Left colon (tissue), 2 donors: ENCODE data around the gene RPUSD1. TPM values are rescaled to one million over a fixed set of nuclear protein-coding genes. Genes with fewer than 3 reads are reported as not detected.

ENCODE experiments used
- ATAC-seq: fragments of 200-7000 bp; cut with Tn5 transposase; one replicate; pipeline ENCODE4 v1.9.1; 2020; ENCODE audit warnings: mild to moderate bottlenecking, moderate library complexity
- DNase-seq, 2 donors: peaks; one replicate each; pipeline ENCODE4 v3.0.0-alpha.2; 2020
- intact Hi-C, 2 donors: fragments of 100-400 bp; cut with DNase I in 1 of 2; cut with micrococcal nuclease in 1 of 2; formaldehyde crosslinking; loops; one replicate each; pipeline versions ENCODE4 v1.11.2 to v1.14.0; 2022; cut with DNase I, micrococcal nuclease
- total RNA-seq, 2 donors: library from RNA; stranded (reverse); fragmentation: NEBNext Ultra II Directional; extraction: Animal tissue kit (Norgen Biotek cat#: 25700); gene quantifications; one replicate each; pipeline ENCODE4 v1.2.1, GENCODE V29; 2021
- donor health status: DM: no; HTN: no; CAD: no.
- donor health status: DM: yes; HTN: yes; CAD: no.

Gene RPUSD1
- total RNA-seq, 2 donors from 2014 or later, result 21.3 to 24.1 TPM

DNA sequence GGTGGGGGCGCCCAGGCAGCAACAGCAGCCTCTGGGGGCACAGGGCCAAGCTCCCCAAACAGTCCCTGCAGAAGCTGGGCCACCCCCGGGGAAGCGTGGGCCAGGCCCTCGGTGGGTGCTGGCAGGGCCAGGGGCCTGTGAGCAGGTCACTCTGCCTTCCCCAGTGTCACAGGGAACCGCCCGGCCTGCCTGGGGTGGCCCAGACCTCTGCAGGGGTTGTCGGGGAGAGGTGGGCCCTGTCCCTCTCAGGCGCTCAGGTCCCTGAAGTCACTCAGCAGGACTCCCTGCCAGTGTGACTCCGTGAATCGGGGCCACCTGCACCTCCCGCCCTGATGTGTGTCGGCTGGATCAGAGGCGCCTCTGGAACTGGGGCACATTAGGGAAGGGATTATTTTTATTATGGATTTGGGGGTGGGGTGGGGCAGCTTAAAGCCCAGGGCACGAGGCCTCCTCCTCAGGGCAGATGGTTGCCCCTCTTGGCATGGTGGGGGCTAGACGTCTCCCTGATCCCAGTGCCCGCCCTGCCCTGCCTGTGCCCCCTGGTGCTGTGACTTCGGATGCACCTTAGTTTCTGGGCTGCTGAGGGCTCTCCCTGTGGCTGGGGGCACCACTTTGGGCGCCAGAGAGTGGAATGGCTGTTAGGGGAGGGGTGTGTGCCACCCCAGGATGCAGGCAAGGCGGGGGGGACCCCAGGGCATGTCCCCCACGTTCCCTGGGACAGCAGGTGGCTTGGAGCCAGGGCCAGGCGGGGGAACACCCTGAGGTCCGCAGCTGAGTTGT is 13.6 kb upstream of the RPUSD1 start:
- intact Hi-C loops, result no loop called here
- ATAC-seq, result no peak
- no peak for DNase-seq

DNA sequence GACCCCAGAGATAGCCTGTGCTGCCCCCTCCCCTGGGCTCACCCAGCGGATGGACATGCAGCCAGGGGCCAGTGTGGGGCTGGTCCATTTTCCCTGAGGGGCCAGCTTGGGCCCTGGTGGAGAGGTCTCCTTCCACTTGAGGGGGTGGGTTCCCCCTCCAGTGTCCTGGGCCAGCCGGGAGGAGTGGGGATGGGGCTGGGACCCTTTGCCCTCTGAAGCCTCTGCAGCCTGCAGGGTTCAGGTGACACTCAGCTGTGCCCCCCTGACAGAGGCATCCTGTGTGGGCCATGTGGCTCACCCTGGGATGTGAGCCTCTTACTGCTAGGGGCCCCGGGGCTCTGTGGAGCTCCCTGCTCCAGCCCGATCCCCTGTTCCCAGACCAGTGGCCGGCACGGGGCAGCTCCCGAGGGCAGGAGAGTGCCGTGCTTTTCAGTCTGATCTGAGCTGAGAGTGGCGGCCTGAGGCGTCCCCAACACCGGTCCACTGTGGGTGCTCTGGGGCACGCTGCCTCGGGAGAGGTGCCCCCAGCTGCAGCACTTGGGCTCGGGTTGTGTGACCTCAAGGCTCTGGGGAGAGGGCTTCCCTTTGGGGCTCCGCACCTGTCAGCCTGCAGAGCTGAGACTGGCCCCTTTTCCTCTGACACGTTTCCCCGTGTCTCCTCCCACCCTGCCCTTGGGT is 12.8 kb upstream of the RPUSD1 start:
- ATAC-seq, result no peak

DNA sequence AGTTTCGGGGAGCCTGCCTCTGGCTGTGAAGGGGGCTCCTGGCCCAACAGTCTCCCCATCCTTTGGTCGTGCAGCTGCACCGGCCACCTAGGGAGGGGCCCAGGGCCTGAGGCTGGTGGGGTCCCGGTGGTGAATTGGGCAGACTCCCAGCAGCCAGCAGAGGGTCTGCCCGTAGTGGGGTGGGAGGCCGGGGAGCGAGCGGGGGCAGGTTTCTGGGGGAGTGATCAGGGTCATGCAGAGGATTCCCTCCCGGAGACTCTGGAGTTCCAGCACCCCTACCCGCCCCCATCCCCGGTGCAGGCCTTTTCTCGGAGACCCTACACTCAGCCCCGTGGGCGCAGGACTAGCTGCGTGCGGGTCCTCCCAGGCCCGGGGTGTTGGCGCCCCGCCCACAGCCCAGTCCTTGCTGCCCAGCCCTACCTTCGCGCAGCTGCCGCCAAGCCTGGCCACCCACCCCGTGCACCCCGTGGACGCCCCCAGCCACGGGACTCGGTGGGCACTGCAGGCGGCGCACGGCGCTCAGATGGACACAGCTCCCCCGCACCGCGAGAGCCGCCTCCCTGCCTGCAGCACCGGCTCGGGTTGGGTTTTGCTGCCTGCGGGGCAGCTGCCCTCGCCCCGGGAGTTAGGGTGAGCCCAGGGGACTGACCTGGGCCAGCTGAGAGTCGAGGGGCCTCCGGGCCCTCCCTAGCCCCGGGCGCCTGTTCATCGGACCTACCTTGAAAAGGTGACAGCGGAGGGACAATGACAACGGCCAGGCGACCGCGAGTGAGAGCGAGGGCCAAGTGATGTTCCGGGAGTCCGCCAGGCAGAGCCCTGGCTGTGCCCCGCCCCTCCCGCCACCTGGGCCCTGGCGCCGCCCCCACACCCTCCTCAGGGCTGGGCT is 12.0 kb upstream of the RPUSD1 start, which contains the start of gene GNG13:
Gene GNG13 (minus strand): TSS at position 787 of the 886 bp plus-strand sequence. CDS start 1,657 bp downstream, outside the sequence.
- intact Hi-C loops, result no loop called here
- peak; percentile 15 for ATAC-seq
- DNase-seq, result no peak

More for the DNA sequence above, 12.8 kb upstream of the RPUSD1 start:
- no peak for DNase-seq
- intact Hi-C loops, result no loop called here

DNA sequence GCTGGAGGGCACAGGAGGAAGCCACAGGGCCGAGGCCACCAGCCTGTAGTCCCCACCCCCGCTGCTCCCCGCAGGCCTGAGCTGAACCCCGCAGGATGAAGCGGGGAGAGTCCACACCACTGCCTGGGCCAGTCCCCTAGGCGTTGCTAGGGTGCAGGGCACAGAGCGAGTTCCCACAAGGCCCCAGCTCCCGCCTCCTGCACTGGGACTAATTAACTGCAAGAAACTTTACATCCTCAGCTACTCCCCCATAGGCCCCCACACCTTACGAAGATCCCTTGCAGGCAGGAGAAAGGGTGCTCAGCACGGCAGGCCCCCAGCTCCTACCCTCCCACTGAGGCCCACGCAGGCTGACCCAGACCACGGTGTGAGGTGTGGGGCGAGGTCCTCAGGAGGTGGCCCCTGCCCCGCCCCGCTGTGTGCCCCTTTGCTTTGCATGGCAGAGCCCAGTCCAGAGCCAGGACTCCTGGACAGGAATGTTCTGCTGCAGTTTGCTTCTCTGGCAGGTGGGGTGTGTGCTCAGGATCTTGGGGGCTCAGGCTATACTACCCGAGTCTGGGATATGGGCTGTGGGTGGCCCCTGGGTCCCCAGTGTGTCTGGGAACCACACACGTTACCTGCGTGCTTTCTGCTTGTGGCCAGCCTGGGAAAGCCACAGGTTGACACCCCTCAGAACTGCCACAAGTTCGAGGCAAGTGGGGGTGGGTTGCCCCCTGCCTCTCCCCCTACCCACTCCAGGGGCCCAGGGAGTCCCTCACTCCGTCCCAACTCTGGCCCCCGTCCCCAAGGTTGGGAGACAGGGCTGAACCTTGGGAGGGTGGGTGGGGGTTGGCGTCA is 11.1 kb upstream of the RPUSD1 start:
- DNase-seq (no peak), ATAC-seq (no peak)
- intact Hi-C loops, result no loop called here

DNA sequence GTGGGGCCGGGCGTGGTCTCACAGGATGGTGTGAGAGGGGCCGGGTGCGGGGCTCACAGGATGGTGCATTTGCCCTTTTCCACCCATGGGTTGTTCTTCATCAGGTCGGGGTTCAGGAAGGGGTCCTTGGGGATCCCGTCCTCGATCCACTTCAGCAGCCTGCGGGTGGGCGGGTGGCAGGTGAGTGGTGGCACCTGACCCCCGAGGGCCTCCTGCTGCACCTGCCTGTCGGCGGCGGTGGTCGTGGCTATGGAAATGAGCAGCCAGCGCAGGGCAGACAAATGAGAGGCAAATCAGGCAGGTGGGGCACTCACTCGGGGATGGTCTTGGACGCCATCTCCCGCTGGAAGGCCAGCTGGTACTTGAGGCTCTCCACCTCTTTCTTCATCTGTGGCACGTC is 10.5 kb upstream of the RPUSD1 start:
- ATAC-seq, result no peak
- intact Hi-C loops, result no loop called here
- no peak for DNase-seq

DNA sequence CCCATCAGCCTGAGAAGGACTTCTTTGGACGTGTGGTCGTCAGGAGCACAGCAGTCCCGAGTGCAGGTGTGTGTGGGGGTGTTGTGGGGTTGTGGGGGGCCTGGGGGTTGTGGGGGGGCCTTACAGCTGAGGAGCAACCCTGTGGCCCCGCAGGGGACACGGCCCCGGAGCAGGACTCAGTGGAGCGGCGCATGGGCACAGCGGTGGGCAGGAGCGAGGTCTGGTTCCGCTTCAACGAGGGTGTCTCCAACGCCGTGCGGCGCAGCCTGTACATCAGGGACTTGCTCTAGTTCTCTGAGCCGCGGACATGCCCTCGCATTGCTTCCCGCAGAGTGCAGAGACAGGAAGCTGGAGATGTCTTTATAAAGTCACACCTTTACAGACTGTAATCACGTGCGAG is 9.5 kb upstream of the RPUSD1 start:
- intact Hi-C loops, result no loop called here
- ATAC-seq, result no peak
- no peak for DNase-seq

DNA sequence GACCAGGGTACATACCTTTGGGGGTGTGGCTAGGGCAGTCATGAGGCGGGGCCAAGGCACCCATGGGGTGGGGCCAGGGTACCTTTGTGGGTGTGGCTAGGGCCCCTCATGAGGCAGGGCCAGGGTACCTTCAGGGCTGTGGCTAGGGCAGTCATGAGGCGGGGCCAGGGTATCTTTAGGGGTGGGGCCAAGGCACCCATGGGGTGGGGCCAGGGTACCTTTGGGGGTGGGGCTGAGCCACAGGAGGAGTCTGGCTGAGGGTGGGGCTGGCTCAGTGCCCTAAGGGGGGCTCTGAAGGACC is 8.9 kb upstream of the RPUSD1 start:
- intact Hi-C loops, result no loop called here
- DNase-seq (no peak), ATAC-seq (peak; percentile 49)

DNA sequence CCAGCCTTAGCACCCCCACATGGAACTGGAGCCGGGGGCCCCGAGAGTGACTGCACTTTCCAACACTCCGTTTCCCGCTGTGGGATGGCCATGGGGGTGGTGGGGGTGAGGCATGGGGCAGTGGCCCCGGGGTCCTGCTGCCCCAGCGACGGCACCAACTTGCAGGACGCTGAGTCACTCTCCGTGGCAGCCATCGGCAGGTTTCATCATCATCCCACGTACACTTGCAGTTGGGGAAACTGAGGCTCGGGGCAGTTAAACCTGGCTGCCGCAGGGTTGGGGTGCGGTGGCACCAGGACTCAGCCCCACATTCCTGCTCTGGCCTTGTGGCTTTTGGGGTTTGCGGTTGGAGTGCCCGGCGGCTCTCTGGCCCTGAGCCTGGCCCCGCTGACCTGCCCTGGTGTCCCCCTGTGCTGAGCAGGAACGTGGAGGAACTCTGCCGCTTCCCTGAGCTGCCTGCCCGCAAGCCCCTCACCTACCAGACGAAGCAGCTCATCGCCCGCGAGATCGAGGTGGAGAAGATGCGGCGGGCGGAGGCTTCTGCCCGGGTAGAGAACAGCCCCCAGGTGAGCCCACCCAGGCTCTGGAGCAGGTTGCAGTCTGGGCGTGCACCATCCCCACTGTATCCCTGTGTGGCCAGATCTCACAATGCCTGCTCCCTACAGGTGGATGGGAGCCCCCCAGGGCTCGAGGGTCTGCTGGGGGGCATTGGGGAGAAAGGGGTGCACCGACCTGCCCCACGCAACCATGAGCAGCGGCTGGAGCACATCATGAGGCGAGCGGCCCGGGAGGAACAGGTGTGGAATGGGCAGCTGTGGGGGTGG is 8.3 kb upstream of the RPUSD1 start:
- DNase-seq, result no peak
- intact Hi-C loops, result no loop called here
- ATAC-seq, result no peak

DNA sequence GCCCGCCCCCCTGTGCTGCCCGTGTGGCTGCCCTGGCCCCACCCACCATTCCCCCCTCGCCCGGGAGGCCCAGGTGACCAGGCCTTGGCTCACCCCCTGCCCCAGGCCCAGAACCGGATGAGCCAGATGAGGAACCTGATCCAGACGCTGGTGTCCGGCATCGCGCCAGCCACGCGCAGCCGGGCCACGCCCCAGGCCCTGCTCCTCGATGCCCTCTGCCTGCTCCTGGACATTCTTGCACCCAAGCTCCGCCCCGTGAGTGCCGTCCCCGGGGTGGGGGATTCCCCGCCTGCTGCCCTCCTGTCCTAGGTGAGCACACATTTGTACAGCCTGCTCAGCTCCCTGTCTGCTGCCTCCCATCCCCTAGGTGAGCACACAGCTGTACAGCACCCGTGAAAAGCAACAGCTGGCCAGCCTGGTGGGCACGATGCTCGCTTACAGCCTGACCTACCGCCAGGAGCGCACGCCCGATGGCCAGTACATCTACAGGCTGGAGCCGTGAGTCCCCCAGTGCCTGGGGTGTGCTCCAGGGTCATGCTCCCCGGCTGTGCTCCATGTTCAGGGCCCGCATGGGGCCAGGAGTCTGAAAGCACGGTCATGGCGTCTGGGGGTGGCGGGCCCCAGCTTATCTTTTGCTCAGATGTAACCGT is 7.5 kb upstream of the RPUSD1 start:
- peak; percentile 74 for ATAC-seq
- DNase-seq, result peak in 1 of 2 donors; percentile 52
- intact Hi-C loops, result no loop called here

DNA sequence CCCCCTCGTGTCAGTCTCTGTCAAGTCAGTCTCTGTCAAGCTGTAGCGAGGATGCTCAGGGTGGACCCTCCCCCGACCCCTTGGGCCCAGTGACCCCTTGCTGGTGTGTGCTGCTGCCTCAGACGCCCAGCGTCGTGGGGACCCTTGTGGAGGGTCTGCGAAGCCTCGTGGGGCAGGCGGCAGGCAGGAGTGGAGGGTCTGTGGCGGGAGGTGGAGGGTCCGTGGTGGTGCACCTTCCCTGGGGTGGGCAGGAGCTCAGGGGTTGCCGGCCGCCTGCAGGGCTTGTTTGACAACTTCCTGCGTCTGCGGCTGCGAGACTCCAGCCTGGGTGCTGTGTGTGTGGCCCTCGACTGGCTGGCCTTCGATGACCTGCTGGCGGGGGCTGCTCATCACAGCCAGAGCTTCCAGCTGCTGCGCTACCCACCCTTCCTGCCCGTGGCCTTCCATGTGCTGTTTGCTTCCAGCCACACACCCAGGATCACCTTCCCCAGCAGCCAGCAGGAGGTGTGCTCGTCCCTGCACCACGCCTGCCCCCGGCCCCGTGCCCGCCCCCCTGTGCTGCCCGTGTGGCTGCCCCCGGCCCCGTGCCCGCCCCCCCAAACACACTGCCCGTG is 6.8 kb upstream of the RPUSD1 start:
- DNase-seq (no peak), ATAC-seq (no peak)
- intact Hi-C loops, result no loop called here

DNA sequence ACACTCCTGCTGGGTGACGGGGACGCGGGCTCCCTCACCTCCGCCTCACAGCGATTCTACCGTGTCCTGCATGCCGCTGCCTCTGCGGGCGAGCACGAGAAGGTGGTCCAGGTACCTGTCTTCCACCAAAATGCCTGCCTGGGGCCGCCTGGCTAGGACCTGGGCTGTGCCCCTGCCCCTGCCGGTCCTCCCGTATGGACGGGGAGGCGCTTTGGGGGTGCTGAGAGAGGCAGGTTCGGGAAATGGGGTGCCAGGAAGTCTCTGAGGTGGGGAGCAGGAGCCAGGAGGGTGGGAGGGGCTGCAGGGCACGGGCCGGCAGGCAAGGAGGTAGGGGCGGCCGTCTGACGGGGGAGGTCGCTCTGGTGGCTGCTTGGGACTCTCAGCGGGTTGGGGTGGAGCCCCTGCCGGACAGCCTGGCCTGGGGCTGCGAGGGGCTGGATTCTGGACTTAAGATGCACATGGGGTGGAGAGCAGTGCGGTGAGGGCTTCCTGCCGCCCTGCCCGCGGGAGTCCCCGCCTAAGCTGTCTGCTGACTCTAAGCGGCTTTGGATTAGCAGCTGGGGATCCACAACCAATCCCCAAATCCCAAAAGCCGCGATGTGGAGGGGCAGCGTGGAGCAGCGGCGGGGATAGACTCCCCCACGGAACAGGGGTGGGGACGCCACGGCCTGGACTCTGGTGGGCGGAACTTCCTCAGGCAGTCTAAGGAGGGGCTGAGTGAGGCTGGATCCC is 6.1 kb upstream of the RPUSD1 start:
- DNase-seq (no peak), ATAC-seq (no peak)
- intact Hi-C loops, result no loop called here

DNA sequence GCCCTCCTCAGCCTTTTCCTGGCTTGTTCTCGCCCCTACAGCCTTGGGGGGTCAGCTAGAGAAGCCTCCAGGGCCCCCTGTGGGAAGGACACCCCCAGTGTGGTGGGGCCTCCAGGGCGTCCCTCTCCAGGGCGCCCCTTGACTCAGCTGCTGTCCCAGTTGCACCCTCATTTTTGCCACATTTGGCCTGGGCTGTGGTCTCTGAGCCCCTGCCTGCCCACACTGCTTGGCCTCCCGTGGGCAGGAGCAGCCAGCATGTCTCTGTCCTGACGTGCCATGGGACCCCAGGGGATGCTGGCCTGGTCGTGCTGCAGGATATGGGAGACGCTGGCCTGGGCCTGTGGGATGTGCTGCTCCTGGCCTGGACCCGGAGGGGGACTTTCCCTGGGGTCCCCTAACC is 5.2 kb upstream of the RPUSD1 start:
- DNase-seq (no peak), ATAC-seq (no peak)
- intact Hi-C loops, result no loop called here

DNA sequence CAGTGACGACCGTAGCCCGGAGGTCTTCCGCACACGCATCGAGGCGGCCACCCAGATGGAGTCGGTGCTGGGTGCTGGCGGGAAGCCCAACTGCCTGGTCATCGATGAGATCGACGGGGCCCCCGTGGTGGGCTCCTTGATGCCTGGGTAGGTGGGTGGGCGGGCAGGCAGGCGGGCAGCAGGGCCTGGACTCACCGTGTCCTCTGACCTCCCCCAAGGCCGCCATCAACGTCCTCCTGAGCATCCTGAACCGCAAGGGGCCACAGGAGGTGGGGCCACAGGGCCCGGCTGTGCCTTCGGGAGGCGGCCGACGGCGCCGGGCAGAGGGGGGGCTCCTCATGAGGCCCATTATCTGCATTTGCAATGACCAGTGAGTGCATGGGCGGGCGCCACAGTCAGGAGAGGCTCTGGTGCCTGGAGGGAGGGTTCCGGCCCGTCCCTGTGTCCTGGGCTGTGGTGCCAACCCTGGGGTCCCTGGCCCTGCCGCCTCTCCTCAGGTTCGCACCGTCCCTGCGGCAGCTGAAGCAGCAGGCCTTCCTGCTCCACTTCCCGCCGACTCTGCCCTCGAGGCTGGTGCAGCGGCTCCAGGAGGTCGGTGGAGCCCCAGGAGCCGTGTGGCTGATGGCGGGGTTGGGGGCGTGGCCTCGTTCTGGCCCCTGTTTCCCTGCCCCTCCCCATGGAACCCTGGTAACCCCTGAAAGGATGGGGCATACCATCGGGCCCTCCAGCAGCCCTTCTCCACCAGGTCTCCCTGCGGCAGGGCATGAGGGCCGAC is 4.2 kb upstream of the RPUSD1 start:
- intact Hi-C loops, result no loop called here
- no peak for DNase-seq
- no peak for ATAC-seq

DNA sequence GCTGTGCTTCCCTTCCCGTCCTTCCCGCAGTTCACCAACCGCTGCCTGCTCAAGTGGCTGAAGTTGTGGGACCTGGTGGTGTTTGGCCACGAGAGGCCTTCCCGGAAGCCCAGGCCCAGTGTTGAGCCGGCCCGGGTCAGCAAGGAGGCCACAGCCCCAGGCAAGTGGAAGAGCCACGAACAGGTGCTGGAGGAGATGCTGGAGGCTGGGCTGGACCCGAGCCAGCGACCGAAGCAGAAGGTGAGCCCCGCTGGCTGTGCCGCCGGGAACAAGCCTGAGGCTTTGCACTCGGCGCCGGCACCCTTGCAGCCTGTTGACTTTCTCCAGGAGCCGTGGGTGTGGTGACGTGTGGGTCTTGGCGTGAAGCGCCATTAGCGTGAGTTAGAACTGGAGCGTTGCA is 3.0 kb upstream of the RPUSD1 start:
- intact Hi-C loops, result no loop called here

DNA sequence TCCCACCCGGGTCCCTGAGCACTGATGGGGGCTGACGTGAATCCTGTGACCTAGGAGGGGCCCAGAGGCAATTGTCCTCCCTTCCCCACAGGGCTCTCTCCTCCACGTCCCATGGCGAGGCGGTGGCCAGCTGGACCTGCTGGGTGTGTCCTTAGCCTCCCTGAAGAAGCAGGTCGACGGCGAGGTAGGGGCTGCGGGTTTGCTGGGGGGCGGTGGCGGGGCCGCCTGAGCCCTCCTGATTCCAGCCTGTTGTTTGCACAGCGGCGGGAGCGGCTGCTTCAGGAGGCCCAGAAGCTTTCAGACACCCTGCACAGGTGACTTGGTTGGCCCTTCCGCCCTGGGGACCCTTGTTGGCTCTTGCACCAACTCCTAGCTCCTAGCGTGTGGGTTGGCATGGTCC is 1.9 kb upstream of the RPUSD1 start:
- ATAC-seq, result no peak
- no peak for DNase-seq
- intact Hi-C loops, result no loop called here

More for the DNA sequence above, 3.0 kb upstream of the RPUSD1 start:
- ATAC-seq (no peak), DNase-seq (no peak)
